ENCODE results near the gene PF4V1. TPM values are rescaled to one million over a fixed set of nuclear protein-coding genes. Genes with fewer than 3 reads are reported as not detected.

The PF4V1 gene
- total RNA-seq, 1 donor from 2014 or later: not detected

GRCh38 chr4:73902038-73902637 lies 49.0 kb downstream of the PF4V1 start:
- DNase-seq (ENCODE audit: low read depth in 2 of 2): no peak

- DNase-seq (ENCODE audit: low read depth in 2 of 2): no peak
Measured at GRCh38 chr4:73902817-73903547, 49.9 kb downstream of the PF4V1 start.

Other genes starting within 250 kb of the PF4V1 start
- gene RASSF6, start 232.9 kb upstream of the PF4V1 start, total RNA-seq: not detected in 2 replicates
- 43.4 and 90.9 TPM in 2 replicates for gene CXCL8, start 112.7 kb upstream of the PF4V1 start, total RNA-seq
- gene CXCL6, start 16.6 kb upstream of the PF4V1 start, total RNA-seq: 0.22 and 0.40 TPM in 2 replicates
- gene CXCL1, start 16.1 kb downstream of the PF4V1 start, total RNA-seq: 10.5 and 36.3 TPM in 2 replicates
- not detected in 2 replicates for gene PF4, start 128.7 kb downstream of the PF4V1 start, total RNA-seq
- not detected in 2 replicates for gene PPBP, start 134.9 kb downstream of the PF4V1 start, total RNA-seq
- under 0.01 and 0.22 TPM in 2 replicates for gene CXCL5, start 145.4 kb downstream of the PF4V1 start, total RNA-seq
- 0.22 and 0.79 TPM in 2 replicates for gene CXCL3, start 185.4 kb downstream of the PF4V1 start, total RNA-seq
- 2.0 and 6.0 TPM in 2 replicates for gene CXCL2, start 245.9 kb downstream of the PF4V1 start, total RNA-seq

Data from lung microvascular endothelial cell (primary cell).